ENCODE measurements around the gene FSTL3.

- TF ChIP-seq REST (IDR thresholded peaks at IDR 0.05; ENCODE audit: insufficient read depth in 1 of 2, low read depth in 2 of 2, low read length in 2 of 2) (no peak), SIN3A (IDR thresholded peaks at IDR 0.05; ENCODE audit: borderline replicate concordance, insufficient read depth, low read length) (no peak)
Measured at GRCh38 chr19:688992-689391, 12.8 kb downstream of the FSTL3 start.

Data from PFSK-1 (cell line).